ENCODE results near the gene ARG2.
"Not testable (repeated sequence)": the region's sequence is repeated elsewhere in the genome, so short reads cannot be mapped to it uniquely, and the experiment has no call there.

The ARG2 gene

GRCh38 chr14:67589204-67589770 lies 30.4 kb upstream of the ARG2 start:
- no peak for DNase-seq

GRCh38 chr14:67593650-67594049 lies 26.1 kb upstream of the ARG2 start:
- DNase-seq, result not testable (repeated sequence)

GRCh38 chr14:67595392-67595791 lies 24.3 kb upstream of the ARG2 start:
- DNase-seq, result no peak

GRCh38 chr14:67599698-67600561 lies 19.8 kb upstream of the ARG2 start, which contains the start of gene PIGH:
Gene PIGH, minus strand, starts transcription at chr14:67600268. Its CDS starts 65 bp downstream, at chr14:67600203.
- peak; percentile 92 for DNase-seq

GRCh38 chr14:67600562-67600974 lies 19.2 kb upstream of the ARG2 start:
- not testable (repeated sequence) for DNase-seq

- no peak for DNase-seq
Observed at GRCh38 chr14:67602076-67602475, 17.6 kb upstream of the ARG2 start.

- DNase-seq, result no peak
Observed at GRCh38 chr14:67602995-67603545, 16.6 kb upstream of the ARG2 start.

- DNase-seq, result no peak
Observed at GRCh38 chr14:67607646-67608045, 12.1 kb upstream of the ARG2 start.

- DNase-seq, result no peak
Observed at GRCh38 chr14:67609642-67610310, 9.9 kb upstream of the ARG2 start.

- DNase-seq, result no peak
Observed at GRCh38 chr14:67610491-67610890, 9.2 kb upstream of the ARG2 start.

- DNase-seq, result no peak
Observed at GRCh38 chr14:67618617-67619063, 1.1 kb upstream of the ARG2 start.

GRCh38 chr14:67620217-67620785 lies 581 bp downstream of the ARG2 start:
- no peak for DNase-seq

- no peak for DNase-seq
Observed at GRCh38 chr14:67622675-67623074, 3.0 kb downstream of the ARG2 start.

- no peak for DNase-seq
Observed at GRCh38 chr14:67623114-67623513, 3.4 kb downstream of the ARG2 start.

GRCh38 chr14:67626131-67626530 lies 6.4 kb downstream of the ARG2 start:
- DNase-seq, result not testable (repeated sequence)

GRCh38 chr14:67627519-67627918 lies 7.8 kb downstream of the ARG2 start:
- no peak for DNase-seq

- no peak for DNase-seq
Observed at GRCh38 chr14:67630186-67630585, 10.5 kb downstream of the ARG2 start.

GRCh38 chr14:67630938-67631337 lies 11.2 kb downstream of the ARG2 start:
- DNase-seq, result no peak

- no peak for DNase-seq
Observed at GRCh38 chr14:67633451-67634147, 13.9 kb downstream of the ARG2 start.

GRCh38 chr14:67636361-67636919 lies 16.7 kb downstream of the ARG2 start:
- DNase-seq, result no peak

GRCh38 chr14:67638642-67639041 lies 18.9 kb downstream of the ARG2 start:
- no peak for DNase-seq

GRCh38 chr14:67641480-67641879 lies 21.8 kb downstream of the ARG2 start:
- no peak for DNase-seq
